A673 (cell line): ENCODE results near the gene MRPL22.
"Not testable (repeated sequence)": the region's sequence is repeated elsewhere in the genome, so short reads cannot be mapped to it uniquely, and the experiment has no call there.

Experiments used
- CTCF ChIP-seq: fragments of 300-800, 200-600 bp; sonication (generic); conservative IDR thresholded peaks from 2 replicates; pipeline ENCODE4 v1.5.1; 2017; ENCODE audit warnings: low read depth, mild to moderate bottlenecking, antibody characterized with exemption, low read length, moderate library complexity, mixed read lengths
- EZH2 ChIP-seq: fragments of 200-600 bp; sonication (generic); IDR thresholded peaks from 2 replicates; pipeline ENCODE4 v1.6.1; 2017; ENCODE audit warnings: borderline replicate concordance, low read depth, mild to moderate bottlenecking, mixed read lengths, antibody characterized with exemption, low read length; ENCODE audit not compliant: poor library complexity, severe bottlenecking

- TF ChIP-seq EZH2, CTCF: not testable (repeated sequence)
These were observed 35.3 kb upstream of the MRPL22 start for GRCh38 chr5:154905601-154906000.
